ENCODE results near the gene DCXR. TPM values are rescaled to one million over a fixed set of nuclear protein-coding genes. Genes with fewer than 3 reads are reported as not detected.
A peak's percentile ranks its signal among the peaks of the same experiment; 100 is the strongest.
"Not testable (repeated sequence)": the region's sequence is repeated elsewhere in the genome, so short reads cannot be mapped to it uniquely, and the experiment has no call there.

DCXR gene
- total and polyA plus RNA-seq, 10 of the 15 experiments (the other 5 are each of a cell fraction or from before 2014, with no cell fraction given) = 12.3 to 139 (median 88.9) TPM

DNA sequence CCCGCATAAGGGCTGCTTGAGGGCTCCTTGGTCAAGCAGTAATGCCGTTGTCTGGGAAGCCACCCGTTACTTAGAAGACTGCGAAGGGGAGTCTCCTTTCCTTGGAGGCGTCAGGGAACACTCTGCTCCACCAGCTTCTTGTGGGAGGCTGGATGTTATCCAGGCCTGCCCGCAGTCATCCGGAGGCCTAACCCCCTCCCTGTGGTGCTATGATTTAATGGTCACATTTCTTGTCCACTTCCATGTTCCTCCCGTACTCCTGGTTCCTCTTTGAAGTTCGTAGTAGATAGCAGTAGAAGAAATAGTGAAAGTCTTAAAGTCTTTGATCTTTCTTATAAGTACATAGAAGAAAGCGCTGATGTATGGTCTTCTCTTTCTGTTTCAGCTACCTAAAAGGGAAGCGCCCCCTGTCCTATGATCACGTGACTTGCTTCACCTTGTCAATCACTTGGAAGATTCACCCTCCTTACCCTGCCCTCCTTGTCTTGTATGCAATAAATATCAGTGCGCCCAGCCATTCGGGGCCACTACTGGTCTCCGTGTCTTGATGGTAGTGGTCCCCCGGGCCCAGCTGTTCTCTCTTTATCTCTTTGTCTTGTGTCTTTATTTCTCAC lies 1.4 kb upstream of the DCXR start:
- BruUV-seq (replicated peaks); H3K79me2 ChIP-seq (ENCODE audit: control insufficient read depth, insufficient read depth, low read length); H2AFZ ChIP-seq (ENCODE audit: control insufficient read depth, low read depth, low read length); FAIRE-seq; POLR2A ChIA-PET; H3K4me3 ChIP-seq; ATAC-seq; H3K4me2 ChIP-seq (ENCODE audit: control insufficient read depth, insufficient read depth); H3K36me3 ChIP-seq (ENCODE audit: control insufficient read depth in 2 of 2, insufficient read depth in 2 of 2, low read length in 1 of 2); H3K27ac ChIP-seq (ENCODE audit: control insufficient read depth, insufficient read depth); H4K20me1 ChIP-seq (ENCODE audit: control insufficient read depth, insufficient read depth); H3K9ac ChIP-seq (ENCODE audit: control insufficient read depth, insufficient read depth, low read length); H3K9me3 ChIP-seq (replicated peaks; ENCODE audit: control insufficient read depth, insufficient read depth, low read length); DNase-seq (ENCODE audit: low read depth, low spot score); H3K27me3 ChIP-seq (replicated peaks in 1 of 2; ENCODE audit: control insufficient read depth in 2 of 2, insufficient read depth in 2 of 2, low read length in 1 of 2): not testable (repeated sequence)
- ChIA-PET SMC1A (ENCODE audit: uncharacterized antibody, unreplicated experiment) (interaction anchor here (0.7 to 1.4 kb wide), 2 partner anchors 43 to 71 kb away, joined by 4 to 7 read pairs; no protein-coding TSS in a partner anchor), CTCF (interaction anchor here (1.4 to 1.9 kb wide), 2 partner anchors 12 to 17 kb away, joined by 3 to 30 read pairs; partner anchors contain the start of genes CENPX and LRRC45), RAD21 (ENCODE audit: unreplicated experiment) (interaction anchor here (2.4 kb wide), 1 partner anchor 16 kb away, joined by 13 read pairs; the partner anchor contains the start of genes CENPX and LRRC45)
- in situ Hi-C loops (cut with MboI) (loop anchor here (5.0 kb wide), 1 partner anchor 118 kb away; no protein-coding TSS in a partner anchor), intact Hi-C loops (cut with micrococcal nuclease; ENCODE audit: unreplicated experiment) (loop anchor here (5.0 kb wide), 1 partner anchor 58 kb away; the partner anchor contains the start of gene FASN)
- WGBS (ENCODE audit: insufficient coverage, insufficient replicate concordance, low lambda C conversion rate, missing lambda C conversion rate) = 68% methylated on average over 16 of the region's 16 CpGs
- TF ChIP-seq SPI1 (IDR thresholded peaks at IDR 0.05; ENCODE audit: borderline replicate concordance, insufficient read depth, low read depth, low read length) = peak; percentile 22; the same call in 1 of the 2 replicates
- TF ChIP-seq, protein P1, sequence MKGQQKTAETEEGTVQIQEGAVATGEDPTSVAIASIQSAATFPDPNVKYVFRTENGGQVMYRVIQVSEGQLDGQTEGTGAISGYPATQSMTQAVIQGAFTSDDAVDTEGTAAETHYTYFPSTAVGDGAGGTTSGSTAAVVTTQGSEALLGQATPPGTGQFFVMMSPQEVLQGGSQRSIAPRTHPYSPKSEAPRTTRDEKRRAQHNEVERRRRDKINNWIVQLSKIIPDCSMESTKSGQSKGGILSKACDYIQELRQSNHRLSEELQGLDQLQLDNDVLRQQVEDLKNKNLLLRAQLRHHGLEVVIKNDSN (IDR thresholded peaks at IDR 0.05; ENCODE audit: borderline replicate concordance, extremely low read length, insufficient read depth, low read depth, low read length) = peak; percentile 25
- peak; percentile 71 for TF ChIP-seq PBX3 (IDR thresholded peaks at IDR 0.05; ENCODE audit: insufficient replicate concordance, low read depth, low read length)
- TF ChIP-seq BHLHE40 (IDR thresholded peaks at IDR 0.05; ENCODE audit: borderline replicate concordance in 1 of 2, low read depth in 2 of 2, low read length in 1 of 2) = peak in 1 of 2 experiments; percentile 76; a peak in 2 of 4 replicates
- TF ChIP-seq RAD51 (IDR thresholded peaks at IDR 0.05) = peak; percentile 97
- TF ChIP-seq, protein P2, sequence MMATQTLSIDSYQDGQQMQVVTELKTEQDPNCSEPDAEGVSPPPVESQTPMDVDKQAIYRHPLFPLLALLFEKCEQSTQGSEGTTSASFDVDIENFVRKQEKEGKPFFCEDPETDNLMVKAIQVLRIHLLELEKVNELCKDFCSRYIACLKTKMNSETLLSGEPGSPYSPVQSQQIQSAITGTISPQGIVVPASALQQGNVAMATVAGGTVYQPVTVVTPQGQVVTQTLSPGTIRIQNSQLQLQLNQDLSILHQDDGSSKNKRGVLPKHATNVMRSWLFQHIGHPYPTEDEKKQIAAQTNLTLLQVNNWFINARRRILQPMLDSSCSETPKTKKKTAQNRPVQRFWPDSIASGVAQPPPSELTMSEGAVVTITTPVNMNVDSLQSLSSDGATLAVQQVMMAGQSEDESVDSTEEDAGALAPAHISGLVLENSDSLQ (IDR thresholded peaks at IDR 0.05) = peak; percentile 85
- peaks cover 10% of the 10 kb centered on the region for H3K4me1 ChIP-seq (ENCODE audit: control insufficient read depth, insufficient read depth, low read length)
